VCaP (cell line): ENCODE results near the gene MYBPC3.

Source experiments
- H3K27ac ChIP-seq: fragments of 450-650 bp; 2 replicates; pipeline ENCODE4 v1.5.1; 2017
- CTCF ChIP-seq: fragments of 450-650 bp; conservative IDR thresholded peaks from 2 replicates; pipeline ENCODE4 v1.5.1; 2017; ENCODE audit warnings: mild to moderate bottlenecking, moderate library complexity

Gene MYBPC3

GRCh38 chr11:47333886-47334443 is 18.5 kb downstream of the MYBPC3 start:
- TF ChIP-seq CTCF: no peak
- H3K27ac ChIP-seq: no peak overlapping the region

GRCh38 chr11:47333526-47333845 is 19.0 kb downstream of the MYBPC3 start:
- no peak for TF ChIP-seq CTCF
- H3K27ac ChIP-seq: no peak overlapping the region

- TF ChIP-seq CTCF: no peak
- H3K27ac ChIP-seq: no peak overlapping the region
Observed at GRCh38 chr11:47332791-47333525, 19.5 kb downstream of the MYBPC3 start.

- no peak overlapping the region; the same call in 1 of the 2 replicates for H3K27ac ChIP-seq
- no peak for TF ChIP-seq CTCF
Observed at GRCh38 chr11:47332303-47332711, 20.2 kb downstream of the MYBPC3 start.

- peak overlapping the region; percentile 41 for H3K27ac ChIP-seq
- no peak for TF ChIP-seq CTCF
Observed at GRCh38 chr11:47331454-47332302, 20.8 kb downstream of the MYBPC3 start.

GRCh38 chr11:47329987-47330931 is 22.2 kb downstream of the MYBPC3 start:
- no peak for TF ChIP-seq CTCF
- H3K27ac ChIP-seq: peak overlapping the region; percentile 41
